Measurements from ENCODE around the gene CD27.

DNA sequence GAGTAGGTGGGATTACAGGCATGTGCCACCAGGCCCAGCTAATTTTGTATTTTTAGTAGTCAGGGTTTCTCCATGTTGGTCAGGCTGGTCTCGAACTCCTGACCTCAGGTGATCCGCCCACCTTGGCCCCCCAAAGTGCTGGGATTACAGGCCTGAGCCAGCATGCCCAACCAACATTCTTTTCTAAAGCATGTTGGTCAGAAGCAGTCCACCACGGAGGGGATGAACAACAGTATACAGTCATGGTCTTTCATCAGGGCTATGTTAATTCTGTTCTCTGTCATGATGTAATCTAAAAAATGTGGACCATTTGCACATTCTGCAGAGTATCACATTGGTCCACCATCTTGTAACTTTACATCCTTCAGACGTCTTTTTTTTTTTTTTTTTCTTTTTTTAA is 44.7 kb downstream of the CD27 start:
- TF ChIP-seq, protein P1, sequence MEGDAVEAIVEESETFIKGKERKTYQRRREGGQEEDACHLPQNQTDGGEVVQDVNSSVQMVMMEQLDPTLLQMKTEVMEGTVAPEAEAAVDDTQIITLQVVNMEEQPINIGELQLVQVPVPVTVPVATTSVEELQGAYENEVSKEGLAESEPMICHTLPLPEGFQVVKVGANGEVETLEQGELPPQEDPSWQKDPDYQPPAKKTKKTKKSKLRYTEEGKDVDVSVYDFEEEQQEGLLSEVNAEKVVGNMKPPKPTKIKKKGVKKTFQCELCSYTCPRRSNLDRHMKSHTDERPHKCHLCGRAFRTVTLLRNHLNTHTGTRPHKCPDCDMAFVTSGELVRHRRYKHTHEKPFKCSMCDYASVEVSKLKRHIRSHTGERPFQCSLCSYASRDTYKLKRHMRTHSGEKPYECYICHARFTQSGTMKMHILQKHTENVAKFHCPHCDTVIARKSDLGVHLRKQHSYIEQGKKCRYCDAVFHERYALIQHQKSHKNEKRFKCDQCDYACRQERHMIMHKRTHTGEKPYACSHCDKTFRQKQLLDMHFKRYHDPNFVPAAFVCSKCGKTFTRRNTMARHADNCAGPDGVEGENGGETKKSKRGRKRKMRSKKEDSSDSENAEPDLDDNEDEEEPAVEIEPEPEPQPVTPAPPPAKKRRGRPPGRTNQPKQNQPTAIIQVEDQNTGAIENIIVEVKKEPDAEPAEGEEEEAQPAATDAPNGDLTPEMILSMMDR (IDR thresholded peaks at IDR 0.05): no peak
- TF ChIP-seq EZH2 (IDR thresholded peaks at IDR 0.05) (no peak), EZH2phosphoT487 (IDR thresholded peaks at IDR 0.05) (no peak)
